GM18519 (cell line): ENCODE results near the gene LRRC61.
"Not testable (repeated sequence)": the region's sequence is repeated elsewhere in the genome, so short reads cannot be mapped to it uniquely, and the experiment has no call there.

Experiments used
- ATAC-seq: cut with Tn5 transposase; IDR thresholded peaks from one replicate; pipeline ENCODE4 v1.9.1; 2021; ENCODE audit warnings: mild to moderate bottlenecking, moderate library complexity; ENCODE audit not compliant: unreplicated experiment, low FRiP score

Gene LRRC61

DNA sequence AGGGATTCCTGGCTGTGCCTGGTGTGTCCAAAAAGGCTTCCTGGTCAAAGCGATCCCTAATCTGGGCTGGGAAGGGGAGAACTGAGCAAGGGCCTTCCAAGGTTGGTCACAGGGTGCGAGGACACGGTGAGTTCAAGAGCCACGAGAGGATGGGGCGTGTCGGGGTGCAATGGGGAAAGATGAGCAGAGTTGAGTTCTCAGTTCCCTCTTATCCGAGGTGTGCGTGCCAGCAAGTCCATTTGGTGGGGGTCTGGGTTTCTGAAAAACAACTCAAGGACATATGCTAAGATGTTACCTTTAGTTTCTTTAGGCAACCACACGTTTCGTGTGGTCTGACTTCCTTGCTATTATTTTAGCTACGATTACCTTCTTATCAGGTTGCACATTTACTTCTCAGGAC lies 57.3 kb downstream of the LRRC61 start:
- no peak for ATAC-seq

GRCh38 chr7:150381096-150381495 lies 57.9 kb downstream of the LRRC61 start:
- ATAC-seq: no peak

DNA sequence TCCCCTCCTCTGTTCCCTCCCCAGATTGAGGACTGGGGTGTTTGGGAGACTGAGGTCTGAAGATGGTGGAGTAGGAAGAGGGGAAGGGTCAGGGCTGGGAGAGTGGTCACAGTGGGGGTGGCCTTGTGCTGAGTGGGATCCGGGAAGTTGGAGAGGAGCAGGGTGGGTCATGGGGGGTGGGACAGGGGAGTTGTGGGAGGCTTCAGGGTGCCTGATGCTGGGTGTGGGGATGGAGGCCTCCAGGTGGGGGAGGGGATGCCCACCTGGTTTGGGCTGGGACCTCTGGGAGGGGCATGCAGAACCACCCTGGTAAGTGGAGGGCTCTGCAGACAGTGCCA lies 58.6 kb downstream of the LRRC61 start:
- no peak for ATAC-seq

GRCh38 chr7:150382123-150382843 lies 59.1 kb downstream of the LRRC61 start:
- no peak for ATAC-seq

GRCh38 chr7:150382844-150383225 lies 59.7 kb downstream of the LRRC61 start:
- no peak for ATAC-seq

GRCh38 chr7:150383710-150384397 lies 60.7 kb downstream of the LRRC61 start:
- no peak for ATAC-seq

DNA sequence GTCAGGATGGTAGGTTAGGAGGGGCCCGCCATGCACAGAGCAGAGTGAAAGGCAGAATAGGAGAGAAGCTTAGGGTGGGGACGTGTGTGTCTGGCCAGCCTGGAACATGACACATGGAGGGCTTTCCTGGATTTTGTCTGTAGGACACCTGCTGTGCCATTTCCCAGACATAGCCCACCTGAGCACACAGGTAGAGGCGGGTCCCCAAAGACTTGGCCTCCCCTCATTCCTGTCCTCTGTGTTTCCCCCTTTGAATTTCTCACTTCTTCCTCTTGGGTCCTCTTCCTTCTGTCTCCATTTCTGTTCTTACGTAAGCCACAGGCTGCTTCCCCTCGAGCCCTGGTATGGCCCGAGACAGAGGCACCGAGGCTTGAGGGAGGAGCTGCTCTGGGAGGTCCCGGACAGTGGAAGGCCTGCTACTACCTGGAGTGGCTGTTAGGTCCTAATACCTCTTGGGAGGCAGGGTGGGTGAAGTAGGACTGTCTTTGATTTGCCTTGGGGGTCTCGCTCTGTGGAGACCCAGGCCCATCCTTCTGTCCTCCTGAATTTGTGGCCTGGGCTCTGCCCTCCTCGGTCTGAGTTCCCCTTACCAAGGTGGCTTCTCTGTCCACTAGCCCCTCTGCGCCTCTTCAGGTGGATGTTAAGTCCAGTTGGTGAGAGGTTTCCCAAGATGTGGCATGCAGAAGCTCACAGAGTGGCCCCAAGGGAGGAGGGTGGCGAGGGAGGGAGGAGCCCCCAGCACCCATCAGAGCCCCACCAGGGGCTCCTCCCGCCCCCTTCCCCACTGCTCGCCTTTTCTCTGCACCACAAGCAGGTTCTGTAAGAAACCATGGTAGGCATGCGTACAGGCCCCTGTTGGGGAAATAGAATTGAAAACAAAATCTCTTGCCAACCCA lies 61.5 kb downstream of the LRRC61 start:
- ATAC-seq: no peak

DNA sequence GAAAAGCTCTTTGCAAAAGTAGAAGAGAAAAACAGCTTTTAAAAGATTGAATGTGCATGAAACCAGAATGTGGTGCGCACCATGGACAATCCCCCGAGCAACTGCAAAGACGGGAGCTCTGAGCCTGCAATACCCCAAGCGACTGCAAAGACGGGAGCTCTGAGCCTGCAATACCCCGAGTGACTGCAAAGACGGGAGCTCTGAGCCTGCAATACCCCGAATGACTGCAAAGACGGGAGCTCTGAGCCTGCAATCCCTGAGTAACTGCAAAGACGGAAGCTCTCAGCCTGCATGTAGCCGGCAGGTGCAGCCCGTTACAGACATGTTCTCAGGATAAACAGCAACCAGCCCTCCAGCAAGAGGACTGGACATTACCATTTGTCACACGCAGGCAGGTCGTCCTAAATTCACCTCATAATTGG lies 62.2 kb downstream of the LRRC61 start:
- no peak for ATAC-seq

- not testable (repeated sequence) for ATAC-seq
Measured at GRCh38 chr7:150385884-150386283, 62.7 kb downstream of the LRRC61 start.
